GM21360 (cell line): ENCODE results near the gene KIRREL3.

Experiments
- ATAC-seq: cut with Tn5 transposase; IDR thresholded peaks from one replicate; pipeline ENCODE4 v1.9.1; 2021; ENCODE audit warnings: mild to moderate bottlenecking, moderate library complexity; ENCODE audit not compliant: unreplicated experiment

KIRREL3 gene

DNA sequence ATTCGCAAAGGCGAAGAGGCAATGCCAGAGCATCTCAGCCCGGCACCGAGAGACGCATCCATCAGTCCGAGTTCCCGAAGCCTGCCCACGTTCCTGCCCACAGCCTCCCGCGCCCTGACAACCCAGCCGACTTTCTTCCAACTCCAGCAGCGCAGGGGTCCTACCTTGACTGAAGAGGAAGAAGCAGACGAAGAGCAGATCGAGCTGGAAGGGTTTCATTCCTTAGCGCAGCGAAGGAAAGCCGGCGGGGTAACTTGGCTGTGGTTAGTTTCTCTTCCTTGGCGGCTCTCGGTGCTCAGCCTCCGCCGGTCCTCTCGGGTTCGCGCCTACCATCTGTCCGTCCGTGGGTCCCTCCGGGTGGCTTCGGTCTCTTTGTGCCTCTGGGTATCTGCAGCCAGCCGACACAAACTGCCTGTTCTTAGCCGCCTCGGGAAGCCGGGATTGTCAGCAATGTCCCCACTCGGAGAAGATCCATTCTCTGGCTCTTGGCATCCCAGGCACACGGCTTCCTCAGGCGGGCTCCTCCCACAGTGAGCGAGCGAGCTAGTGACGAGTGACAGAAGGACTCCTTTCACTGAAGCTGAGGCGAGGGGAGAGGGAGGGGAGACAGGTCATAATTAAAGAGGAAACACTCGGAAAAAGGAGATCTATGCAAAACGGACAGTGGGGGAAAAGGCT lies at the start of gene KIRREL3:
KIRREL3 (minus strand) TSS at position 480 of the 678 bp plus-strand sequence.
- no peak for ATAC-seq

DNA sequence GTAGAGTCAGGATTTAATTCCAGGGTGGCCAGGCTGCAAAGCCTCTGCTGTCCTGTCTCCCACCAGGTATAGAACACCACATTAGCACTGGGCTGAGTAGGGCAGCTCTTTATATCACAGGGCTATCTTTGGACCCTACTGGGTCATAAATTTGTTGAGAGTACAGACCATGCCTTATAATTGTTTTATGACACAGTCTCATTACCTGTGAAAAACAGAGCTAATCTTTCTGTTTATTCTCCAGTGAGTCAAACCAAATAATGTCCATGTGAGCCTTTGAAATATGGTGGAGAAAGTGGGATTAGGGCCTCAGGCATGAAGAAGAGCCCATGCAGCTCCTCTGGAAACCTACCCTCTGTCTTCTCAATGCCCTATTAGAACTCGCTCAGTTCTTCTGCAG lies 49.6 kb upstream of the KIRREL3 start:
- ATAC-seq = no peak

GRCh38 chr11:127049486-127049885 lies 48.9 kb upstream of the KIRREL3 start:
- no peak for ATAC-seq

DNA sequence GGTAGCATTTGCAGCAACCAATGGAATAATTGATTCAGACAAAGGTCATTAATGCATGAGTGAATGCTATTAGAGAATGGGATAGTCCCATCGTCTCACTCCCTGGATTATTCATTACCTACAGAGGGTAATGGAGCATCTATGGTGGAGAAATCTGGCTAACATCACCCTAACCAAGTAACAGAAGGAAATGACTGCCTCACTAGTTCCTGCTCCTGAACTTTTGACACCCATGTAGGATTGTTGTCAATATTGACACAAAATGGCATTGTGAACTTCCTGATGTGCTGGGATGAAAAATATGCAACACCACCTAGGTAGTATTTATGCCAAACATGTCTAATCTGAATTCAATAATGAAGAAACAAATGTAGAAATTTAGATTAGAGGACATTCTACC lies 44.0 kb upstream of the KIRREL3 start:
- no peak for ATAC-seq

DNA sequence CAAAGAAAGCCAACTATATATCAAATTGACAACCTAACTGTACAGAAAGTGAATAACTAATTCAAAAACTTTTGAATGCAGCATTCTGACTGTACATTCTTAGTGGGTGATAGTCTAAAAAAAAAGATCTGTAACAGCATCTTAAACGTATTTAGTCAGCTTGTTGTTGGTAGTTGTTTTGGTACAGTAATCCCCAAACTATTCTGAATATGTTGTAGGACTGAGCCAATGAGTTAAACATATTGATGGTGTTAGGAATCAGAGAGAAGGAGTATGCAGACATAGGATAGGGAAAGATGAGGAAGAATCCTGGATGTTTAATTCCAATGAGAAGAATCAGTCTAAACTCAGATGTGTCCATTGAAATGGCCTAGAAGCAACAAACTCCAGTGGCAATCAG lies 41.9 kb upstream of the KIRREL3 start:
- ATAC-seq = no peak

- ATAC-seq = no peak
Measured at GRCh38 chr11:127039591-127039990, 39.0 kb upstream of the KIRREL3 start.

GRCh38 chr11:127037596-127037995 lies 37.0 kb upstream of the KIRREL3 start:
- ATAC-seq = no peak

- no peak for ATAC-seq
Measured at GRCh38 chr11:127037001-127037400, 36.4 kb upstream of the KIRREL3 start.

DNA sequence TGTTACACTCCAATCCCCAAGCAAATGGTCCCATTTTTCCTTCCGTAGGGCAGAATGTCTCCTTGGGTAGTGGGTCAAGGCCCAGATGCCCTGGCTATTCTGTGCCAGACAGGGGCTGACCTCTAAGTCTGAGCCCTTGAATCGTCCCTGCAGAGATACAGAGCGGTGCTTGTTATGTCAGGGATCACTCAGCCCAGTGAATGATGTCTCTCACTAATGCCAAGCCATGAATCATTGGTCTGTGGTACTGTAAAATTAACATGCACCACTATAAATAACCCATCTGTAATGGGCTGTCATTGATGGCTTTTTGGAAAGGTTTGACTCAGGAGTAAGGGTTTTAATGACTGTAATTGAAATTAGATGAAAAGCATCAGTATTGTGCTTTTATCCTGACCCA lies 35.3 kb upstream of the KIRREL3 start:
- no peak for ATAC-seq

DNA sequence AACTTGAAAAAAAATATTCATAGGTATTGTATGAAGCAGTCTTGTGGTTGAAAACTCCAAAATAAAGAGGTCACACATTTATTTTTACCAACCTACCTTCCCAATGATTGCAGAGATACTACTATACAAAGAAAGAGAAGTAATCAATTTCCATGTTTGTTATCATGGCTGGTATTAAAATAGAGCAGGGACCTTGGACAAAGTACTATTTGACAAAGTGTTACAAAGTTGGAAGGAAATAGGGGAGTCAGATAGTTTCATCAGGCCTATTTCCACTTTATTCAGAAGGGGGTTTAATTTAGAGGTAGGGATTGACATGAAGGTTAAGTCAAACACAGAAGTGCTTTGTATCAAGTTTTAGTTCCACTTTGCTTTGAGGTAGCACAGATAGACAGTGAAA lies 34.4 kb upstream of the KIRREL3 start:
- no peak for ATAC-seq

- no peak for ATAC-seq
Measured at GRCh38 chr11:127028648-127029047, 28.1 kb upstream of the KIRREL3 start.

GRCh38 chr11:127027789-127028188 lies 27.2 kb upstream of the KIRREL3 start:
- ATAC-seq = no peak

- ATAC-seq = no peak
Measured at GRCh38 chr11:127027000-127027399, 26.4 kb upstream of the KIRREL3 start.

GRCh38 chr11:127023991-127024390 lies 23.4 kb upstream of the KIRREL3 start:
- ATAC-seq = no peak

- no peak for ATAC-seq
Measured at GRCh38 chr11:127018683-127019279, 18.2 kb upstream of the KIRREL3 start.

DNA sequence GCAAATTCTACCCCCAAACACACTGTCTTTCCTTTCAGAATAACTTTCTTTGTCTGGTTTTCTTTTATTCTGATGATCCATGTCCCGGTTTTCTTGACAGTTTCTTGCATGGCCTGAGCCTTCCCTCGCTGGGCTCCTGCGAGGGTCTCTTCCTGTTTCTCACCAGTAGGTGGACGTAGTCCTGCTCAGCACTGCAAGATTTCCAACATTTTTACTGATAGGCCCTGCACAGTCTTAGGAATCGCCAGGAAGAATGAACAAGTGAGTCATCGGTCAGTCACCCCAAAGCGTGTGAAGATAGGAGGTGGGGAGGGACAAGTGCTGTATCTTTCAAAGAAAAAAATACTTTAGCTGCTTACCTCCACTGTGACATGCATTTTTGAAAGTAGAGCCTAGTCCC lies 16.9 kb upstream of the KIRREL3 start:
- ATAC-seq = no peak

DNA sequence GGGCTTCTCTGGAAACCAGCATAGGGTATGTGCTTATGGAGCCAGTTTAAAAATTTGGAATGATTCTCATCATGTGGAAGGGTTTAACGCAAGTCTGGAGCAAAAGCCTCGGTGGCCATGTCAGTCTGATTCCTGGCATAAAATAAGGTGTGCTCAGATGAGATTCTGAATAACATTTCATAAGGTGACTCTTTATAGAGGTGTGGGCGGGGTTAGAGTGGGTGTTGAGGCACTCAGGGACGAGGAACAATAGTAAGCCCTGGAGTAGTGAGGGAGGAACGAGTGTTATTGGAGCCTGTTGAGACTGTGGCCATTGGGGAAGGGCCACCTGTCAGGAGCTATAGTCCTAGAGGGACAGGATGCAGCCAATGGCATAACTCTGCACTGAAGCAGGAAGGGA lies 13.0 kb upstream of the KIRREL3 start:
- ATAC-seq = no peak

GRCh38 chr11:127006311-127006710 lies 5.7 kb upstream of the KIRREL3 start:
- ATAC-seq = no peak

DNA sequence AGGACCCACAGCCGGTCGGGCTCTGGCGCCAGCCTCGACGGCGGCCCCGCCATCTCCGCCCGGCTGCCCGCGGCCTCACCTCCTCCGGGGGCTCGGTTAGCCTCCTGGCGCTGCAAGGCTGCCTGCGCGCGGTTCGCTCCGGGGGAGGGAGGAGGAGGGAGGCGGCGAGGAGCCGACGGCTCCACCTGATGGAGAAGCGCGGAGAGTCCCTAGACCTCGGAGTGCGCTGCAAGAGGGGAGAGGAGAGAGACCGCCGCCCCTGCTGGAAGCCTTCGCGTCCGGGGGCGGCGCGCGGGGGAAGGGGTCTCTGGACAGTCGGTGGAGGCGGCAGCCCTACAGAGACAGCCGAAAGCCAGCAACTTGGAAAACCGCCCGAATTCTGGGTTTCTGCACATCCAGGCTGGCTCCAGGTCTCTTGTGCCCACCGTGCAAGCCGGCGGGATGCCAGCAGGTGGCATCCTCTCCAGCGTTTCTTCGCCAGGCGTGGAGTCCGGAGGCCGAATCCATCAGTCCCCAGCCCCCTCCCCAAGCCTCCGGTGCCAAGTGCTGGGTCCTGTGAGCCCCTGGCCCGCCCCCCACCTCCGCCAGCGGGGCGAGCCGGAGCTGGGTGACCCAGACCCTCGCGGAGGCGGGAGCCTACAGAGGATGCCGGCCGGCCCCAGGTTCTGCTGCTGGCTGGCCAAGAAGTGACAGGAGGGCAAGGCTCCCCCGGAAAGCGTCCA lies 2.9 kb upstream of the KIRREL3 start:
- no peak for ATAC-seq

GRCh38 chr11:127002669-127003259 lies 2.2 kb upstream of the KIRREL3 start:
- no peak for ATAC-seq

DNA sequence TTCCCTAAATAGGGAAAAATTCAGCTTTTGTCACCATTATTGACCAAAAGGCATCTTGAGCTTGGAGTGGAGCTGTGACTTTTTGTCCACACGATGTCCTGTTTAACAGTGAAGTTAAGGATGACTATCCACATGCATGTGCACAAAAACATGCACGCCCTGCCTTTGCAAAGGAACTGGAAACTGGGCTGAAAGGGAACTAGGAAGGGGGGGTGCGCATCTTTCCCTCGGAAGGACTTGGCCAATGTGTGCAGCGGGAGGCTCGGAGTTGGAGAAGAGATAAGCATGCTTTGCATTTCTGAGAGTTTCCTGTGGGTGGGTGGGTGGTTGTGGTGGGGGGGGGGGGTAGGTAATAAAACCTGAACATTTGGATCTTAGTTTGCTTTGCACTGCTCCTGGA lies 411 bp upstream of the KIRREL3 start:
- ATAC-seq = no peak

- no peak for ATAC-seq
Measured at GRCh38 chr11:126999366-126999765, 1.2 kb downstream of the KIRREL3 start.
